Immature natural killer cell (primary cell): ENCODE measurements around the gene NINJ1. TPM values are rescaled to one million over a fixed set of nuclear protein-coding genes. Genes with fewer than 3 reads are reported as not detected.

Experiments
- DNase-seq, 3 donors: peaks; one replicate each; pipeline ENCODE4 v3.0.0; 2022; ENCODE audit warnings: mixed read lengths in 1 of 3
- H3K27ac Mint-ChIP-seq, 6 donors: one replicate each; pipeline ENCODE4 v1.8.0; 2020; ENCODE audit warnings: mixed read lengths in 6 of 6, mild to moderate bottlenecking in 5 of 6, inconsistent platforms in 4 of 6, moderate library complexity in 3 of 6
- H3K27me3 Mint-ChIP-seq, 3 donors: one replicate each; pipeline ENCODE4 v1.8.0; 2020 to 2021; ENCODE audit warnings: low read depth in 3 of 3, mild to moderate bottlenecking in 3 of 3, mixed read lengths in 3 of 3, moderate library complexity in 3 of 3, inconsistent platforms in 1 of 3
- H3K36me3 Mint-ChIP-seq, 3 donors: one replicate each; pipeline ENCODE4 v1.8.0; 2020; ENCODE audit warnings: mixed read lengths in 3 of 3, inconsistent platforms in 2 of 3, mild to moderate bottlenecking in 2 of 3
- H3K4me1 Mint-ChIP-seq, 2 donors: one replicate each; pipeline ENCODE4 v1.8.0; 2020; ENCODE audit warnings: inconsistent platforms in 2 of 2, mild to moderate bottlenecking in 2 of 2, mixed read lengths in 2 of 2, moderate library complexity in 1 of 2
- H3K4me3 Mint-ChIP-seq, 5 donors: one replicate each; pipeline ENCODE4 v1.8.0; 2020; ENCODE audit warnings: mild to moderate bottlenecking in 5 of 5, mixed read lengths in 5 of 5, inconsistent platforms in 3 of 5, moderate library complexity in 3 of 5
- H3K9me3 Mint-ChIP-seq, 6 donors: one replicate each; pipeline ENCODE4 v1.8.0; 2020; ENCODE audit warnings: mild to moderate bottlenecking in 6 of 6, mixed read lengths in 6 of 6, inconsistent platforms in 4 of 6, moderate library complexity in 3 of 6
- polyA plus RNA-seq, 3 donors: library from polyadenylated mRNA; unstranded; fragments of 300-500 nt; fragmentation: Illumina TruSeq; gene quantifications; one replicate each; pipeline ENCODE4 v1.2.3, GENCODE V29; 2021

NINJ1 gene
- polyA plus RNA-seq, 3 donors from 2014 or later = 51.3 to 91.0 (median 54.0) TPM

- H3K27ac Mint-ChIP-seq = no peak overlapping the region
- H3K27me3 Mint-ChIP-seq = peaks cover 17 to 34% (median 29%) of the 10 kb centered on the region in 3 donors
- no peak for DNase-seq
- no peaks in the 10 kb centered on the region for H3K9me3 Mint-ChIP-seq
- H3K4me1 Mint-ChIP-seq = peaks cover 0 to 8% of the 10 kb centered on the region in 2 donors
- H3K4me3 Mint-ChIP-seq = no peak overlapping the region
- peaks cover 0 to 5% (median 0%) of the 10 kb centered on the region in 3 donors for H3K36me3 Mint-ChIP-seq
These were observed 57.8 kb downstream of the NINJ1 start for GRCh38 chr9:93076101-93076791.

- Mint-ChIP-seq H3K4me1 (peaks cover 0 to 2% of the 10 kb centered on the region in 2 donors), H3K27me3 (peaks cover 12 to 32% (median 23%) of the 10 kb centered on the region in 3 donors), H3K27ac (no peak overlapping the region), H3K9me3 (no peaks in the 10 kb centered on the region), H3K4me3 (no peak overlapping the region), H3K36me3 (peaks cover 0 to 4% (median 0%) of the 10 kb centered on the region in 3 donors)
- no peak for DNase-seq
These were observed 61.7 kb downstream of the NINJ1 start for GRCh38 chr9:93072383-93072795.

Other genes with a start within 250 kb of the NINJ1 start
- 100 to 1,000 TPM in 1 of 3 donors, 10 to 100 TPM in 2; 46.9 to 137 (median 57.0) TPM for gene FGD3, start 186.7 kb downstream of the NINJ1 start, polyA plus RNA-seq
- gene SUSD3, start 75.5 kb downstream of the NINJ1 start, polyA plus RNA-seq = 1 to 10 TPM in 2 of 3 donors, not detected in 1; 3.5 to 5.2 TPM
- 100 to 1,000 TPM in 1 of 3 donors, 10 to 100 TPM in 2; 55.1 to 105 (median 78.8) TPM for gene CARD19, start 38.0 kb downstream of the NINJ1 start, polyA plus RNA-seq
- not detected for gene WNK2, start 49.9 kb upstream of the NINJ1 start, polyA plus RNA-seq